Activated naive CD4-positive, alpha-beta T cell treated with anti-CD3 and anti-CD28 coated beads, Interleukin-2, amount 50 U/mL, for 72 hours (primary cell): ENCODE data around the gene GLYATL1. TPM values are rescaled to one million over a fixed set of nuclear protein-coding genes. Genes with fewer than 3 reads are reported as not detected.
"Not testable (repeated sequence)": the region's sequence is repeated elsewhere in the genome, so short reads cannot be mapped to it uniquely, and the experiment has no call there.

Experiments used
- ATAC-seq, 2 donors: fragments of 150-1000 bp; cut with Tn5 transposase; 2 replicates each; pipeline ENCODE4 v1.10.0; 2021; ENCODE audit warnings: mild to moderate bottlenecking in 2 of 2, moderate library complexity in 2 of 2
- DNase-seq, 2 donors: peaks; one replicate each; pipeline ENCODE4 v3.0.0; 2021 to 2022; ENCODE audit warnings: low spot score in 2 of 2
- H3K27ac Mint-ChIP-seq, 2 donors: one replicate each; pipeline ENCODE4 v1.8.0; 2022; ENCODE audit warnings: mild to moderate bottlenecking in 2 of 2, mixed read lengths in 2 of 2
- H3K36me3 Mint-ChIP-seq, 2 donors: one replicate each; pipeline ENCODE4 v1.8.0; 2022; ENCODE audit warnings: mixed read lengths in 2 of 2
- H3K9me3 Mint-ChIP-seq, 2 donors: one replicate each; pipeline ENCODE4 v1.8.0; 2022; ENCODE audit warnings: mixed read lengths in 2 of 2
- total RNA-seq, 2 donors: library from RNA; stranded (reverse); gene quantifications; one replicate each; pipeline ENCODE4 v1.2.3, GENCODE V29; 2022

GLYATL1 gene
- total RNA-seq, 2 donors from 2014 or later: not detected

GRCh38 chr11:58958500-58958899 lies 19.2 kb downstream of the GLYATL1 start:
- DNase-seq (peak in 1 of 2 donors; percentile 39), ATAC-seq (peak in 1 of 2 donors; percentile 32)
- Mint-ChIP-seq H3K27ac (no peak overlapping the region), H3K36me3 (no peaks in the 10 kb centered on the region), H3K9me3 (no peaks in the 10 kb centered on the region)

- DNase-seq: no peak
- no peaks in the 10 kb centered on the region for H3K9me3 Mint-ChIP-seq
- H3K36me3 Mint-ChIP-seq: no peaks in the 10 kb centered on the region
- ATAC-seq: no peak
- H3K27ac Mint-ChIP-seq: no peak overlapping the region
These were observed 24.3 kb downstream of the GLYATL1 start for GRCh38 chr11:58963551-58964104.

- DNase-seq: no peak
- no peaks in the 10 kb centered on the region for H3K9me3 Mint-ChIP-seq
- H3K36me3 Mint-ChIP-seq: no peaks in the 10 kb centered on the region
- no peak for ATAC-seq
- H3K27ac Mint-ChIP-seq: no peak overlapping the region
These were observed 26.1 kb downstream of the GLYATL1 start for GRCh38 chr11:58965246-58965985.

GRCh38 chr11:58968251-58968711 lies 29.0 kb downstream of the GLYATL1 start:
- Mint-ChIP-seq H3K9me3 (peaks cover 7 to 11% of the 10 kb centered on the region in 2 donors), H3K36me3 (peaks cover 5 to 6% of the 10 kb centered on the region in 2 donors), H3K27ac (no peak overlapping the region)
- no peak for DNase-seq
- no peak for ATAC-seq

- Mint-ChIP-seq H3K27ac (no peak overlapping the region), H3K9me3 (peaks cover 6% of the 10 kb centered on the region in 2 donors), H3K36me3 (peaks cover 0 to 6% of the 10 kb centered on the region in 2 donors)
- DNase-seq (no peak), ATAC-seq (no peak)
These were observed 38.2 kb downstream of the GLYATL1 start for GRCh38 chr11:58977470-58977869.

- DNase-seq: no peak
These were observed 39.9 kb downstream of the GLYATL1 start for GRCh38 chr11:58979222-58979621.

GRCh38 chr11:58980159-58980843 lies 41.0 kb downstream of the GLYATL1 start:
- H3K36me3 Mint-ChIP-seq: no peaks in the 10 kb centered on the region
- H3K9me3 Mint-ChIP-seq: peaks cover 0 to 4% of the 10 kb centered on the region in 2 donors
- no peak for DNase-seq
- H3K27ac Mint-ChIP-seq: no peak overlapping the region
- no peak for ATAC-seq

More at GRCh38 chr11:58979222-58979621, 39.9 kb downstream of the GLYATL1 start:
- peaks cover 0 to under 1% of the 10 kb centered on the region in 2 donors for H3K9me3 Mint-ChIP-seq
- H3K27ac Mint-ChIP-seq: no peak overlapping the region
- H3K36me3 Mint-ChIP-seq: no peaks in the 10 kb centered on the region
- ATAC-seq: no peak

DNA sequence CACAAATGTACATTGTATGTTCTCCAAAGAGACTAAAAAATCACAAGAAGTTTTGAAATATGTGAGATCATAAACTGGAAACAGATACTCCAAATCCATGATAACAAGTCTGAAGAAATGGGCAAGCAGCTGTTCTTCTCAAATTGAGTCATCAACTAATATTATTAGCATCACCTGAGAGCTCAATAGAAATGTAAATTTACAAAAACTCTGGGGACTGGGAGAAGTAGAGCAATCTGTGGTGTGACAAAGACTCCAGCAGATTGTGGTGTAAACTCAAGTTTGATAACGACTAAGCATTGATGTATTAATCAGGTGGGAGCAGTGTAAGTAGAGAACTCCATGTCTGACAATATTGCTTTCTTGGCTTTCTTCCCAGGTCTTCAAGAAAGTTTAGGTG lies 53.2 kb downstream of the GLYATL1 start:
- H3K36me3 Mint-ChIP-seq: no peaks in the 10 kb centered on the region

DNA sequence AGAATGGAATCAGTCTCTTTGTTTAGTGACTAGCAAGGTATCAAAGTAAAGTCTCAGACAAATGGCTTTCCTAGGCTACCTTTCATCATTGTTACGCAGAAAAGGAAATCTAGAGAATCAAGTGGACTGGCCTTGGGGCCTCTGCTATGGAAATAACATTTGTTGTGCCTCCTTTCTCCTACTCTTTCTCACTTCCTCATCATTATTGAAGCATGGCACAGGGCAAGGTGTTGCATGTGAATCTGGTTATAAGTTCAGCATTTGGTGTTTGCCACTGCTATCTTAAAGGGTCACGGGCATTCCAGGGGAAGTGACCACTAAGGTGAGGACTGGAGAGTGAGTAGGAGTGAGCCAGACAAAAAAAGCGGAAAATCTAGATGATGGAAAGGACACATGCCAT lies 54.9 kb downstream of the GLYATL1 start:
- Mint-ChIP-seq H3K9me3 (no peaks in the 10 kb centered on the region), H3K36me3 (no peaks in the 10 kb centered on the region), H3K27ac (no peak overlapping the region)
- no peak for ATAC-seq
- DNase-seq: no peak

More for the DNA sequence above, 53.2 kb downstream of the GLYATL1 start:
- ATAC-seq (no peak), DNase-seq (no peak)
- no peak overlapping the region for H3K27ac Mint-ChIP-seq
- peaks cover 0 to 6% of the 10 kb centered on the region in 2 donors for H3K9me3 Mint-ChIP-seq

DNA sequence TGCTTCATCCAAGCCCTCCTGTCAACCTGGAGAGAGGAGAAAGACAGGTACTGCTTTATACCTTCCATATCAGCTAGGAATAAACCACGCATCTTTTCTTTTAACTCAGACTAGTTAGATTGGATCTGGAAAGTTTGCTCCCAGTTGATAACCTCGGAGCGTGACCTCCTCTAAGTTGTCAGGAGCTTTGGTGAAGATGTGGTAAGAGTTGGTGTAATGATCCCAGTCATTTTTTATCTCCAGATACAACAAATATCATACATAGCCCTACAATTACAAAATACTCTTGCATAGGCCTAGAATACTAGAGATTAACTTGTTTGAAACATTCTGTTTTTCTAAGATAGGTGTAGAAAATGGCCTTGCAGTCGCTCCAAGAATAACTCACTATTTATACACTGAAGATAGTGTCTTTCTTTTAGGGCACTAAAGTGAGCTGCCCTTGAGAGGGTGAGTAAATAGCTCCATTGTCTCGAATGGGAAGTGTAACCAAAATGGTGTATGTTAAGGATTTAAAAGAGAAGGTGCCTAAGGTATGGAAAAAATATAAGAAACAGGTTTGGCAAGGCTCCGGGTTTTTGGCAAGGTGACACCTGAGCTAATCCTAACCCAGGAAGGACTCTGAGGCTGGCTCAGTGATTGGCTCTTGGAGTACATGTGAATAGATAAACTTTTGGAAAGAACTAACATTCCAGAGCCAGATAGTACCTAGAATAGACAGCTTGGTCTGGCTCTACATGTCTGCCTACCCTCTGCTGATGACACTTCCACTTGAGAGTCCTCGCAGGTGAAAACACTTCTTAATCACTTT lies 59.4 kb downstream of the GLYATL1 start:
- no peaks in the 10 kb centered on the region for H3K9me3 Mint-ChIP-seq
- DNase-seq (no peak), ATAC-seq (no peak)
- H3K27ac Mint-ChIP-seq: no peak overlapping the region
- H3K36me3 Mint-ChIP-seq: no peaks in the 10 kb centered on the region

DNA sequence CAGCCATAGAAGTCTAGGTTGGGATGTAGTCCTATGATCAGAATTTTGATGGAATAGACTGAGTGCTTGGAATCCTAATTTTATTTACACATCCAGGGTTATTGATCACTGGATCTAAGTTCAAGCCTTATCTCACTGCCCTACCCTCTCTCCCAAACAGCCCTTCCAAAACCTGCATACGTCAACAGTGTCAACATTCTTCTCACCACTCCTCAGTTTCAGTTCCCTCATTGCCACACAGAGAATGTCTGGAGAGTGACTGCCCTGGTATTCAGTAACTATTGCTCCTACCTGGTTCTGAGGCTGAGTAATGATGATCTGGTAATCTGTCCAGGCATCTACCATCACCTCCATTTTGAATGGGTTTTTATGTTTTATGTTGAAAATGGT lies 60.0 kb downstream of the GLYATL1 start:
- no peak for DNase-seq
- no peaks in the 10 kb centered on the region for H3K9me3 Mint-ChIP-seq
- H3K36me3 Mint-ChIP-seq: no peaks in the 10 kb centered on the region
- ATAC-seq: no peak
- H3K27ac Mint-ChIP-seq: no peak overlapping the region

GRCh38 chr11:59000003-59000402 lies 60.7 kb downstream of the GLYATL1 start:
- DNase-seq (no peak), ATAC-seq (no peak)
- H3K36me3 Mint-ChIP-seq: no peaks in the 10 kb centered on the region
- H3K27ac Mint-ChIP-seq: no peak overlapping the region
- H3K9me3 Mint-ChIP-seq: no peaks in the 10 kb centered on the region

DNA sequence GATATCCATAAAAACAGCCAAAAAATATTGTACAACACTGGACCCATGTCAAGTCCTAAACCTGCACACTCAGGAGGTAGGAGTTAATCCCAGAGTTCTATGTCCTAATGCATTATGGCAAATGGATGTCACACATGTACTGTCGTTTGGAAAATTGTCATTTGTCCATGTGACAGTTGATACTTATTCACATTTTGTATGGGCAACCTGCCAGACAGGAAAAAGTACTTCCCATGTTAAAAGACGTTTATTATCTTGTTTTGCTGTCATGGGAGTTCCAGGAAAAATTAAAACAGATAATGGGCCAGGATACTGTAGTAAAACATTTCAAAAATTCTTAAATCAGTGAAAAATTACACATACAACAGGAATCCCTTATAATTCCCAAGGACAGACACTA lies 62.7 kb downstream of the GLYATL1 start:
- H3K9me3 Mint-ChIP-seq: not testable (repeated sequence)

More for the DNA sequence above, 62.7 kb downstream of the GLYATL1 start:
- ATAC-seq, DNase-seq, H3K27ac Mint-ChIP-seq, H3K36me3 Mint-ChIP-seq: not testable (repeated sequence)
